ENCODE measurements around the gene PDK1.

- TF ChIP-seq CTCF (IDR thresholded peaks at IDR 0.05) (no peak), EZH2 (IDR thresholded peaks at IDR 0.05) (no peak)
Observed at GRCh38 chr2:172535119-172535518, 20.8 kb upstream of the PDK1 start.
